SK-N-SH (cell line): ENCODE results near the gene RNPEPL1.

ENCODE experiments used
- FOXM1 ChIP-seq: IDR thresholded peaks from 2 replicates; pipeline ENCODE4 v1.4.0; 2012; ENCODE audit warnings: low read depth, mild to moderate bottlenecking
- RXRA ChIP-seq: IDR thresholded peaks from 2 replicates; pipeline ENCODE4 v1.4.0; 2012; ENCODE audit warnings: low read depth, mild to moderate bottlenecking, borderline replicate concordance
- YY1 ChIP-seq: IDR thresholded peaks from 2 replicates; pipeline ENCODE4 v1.4.0; 2012; ENCODE audit warnings: low read depth, mild to moderate bottlenecking
- TF ChIP-seq, protein P1 (sequence below): IDR thresholded peaks from 2 replicates; pipeline ENCODE4; 2012
- TF ChIP-seq, protein P2 (sequence below): fragments of 200-600 bp; sonication (generic); IDR thresholded peaks from 2 replicates; pipeline ENCODE4 v1.6.1; 2017; ENCODE audit warnings: antibody characterized with exemption, mild to moderate bottlenecking, moderate library complexity
- TF ChIP-seq, protein P3 (sequence below): IDR thresholded peaks from 2 replicates; pipeline ENCODE4 v1.4.0; 2012; ENCODE audit warnings: low read depth

DNA sequence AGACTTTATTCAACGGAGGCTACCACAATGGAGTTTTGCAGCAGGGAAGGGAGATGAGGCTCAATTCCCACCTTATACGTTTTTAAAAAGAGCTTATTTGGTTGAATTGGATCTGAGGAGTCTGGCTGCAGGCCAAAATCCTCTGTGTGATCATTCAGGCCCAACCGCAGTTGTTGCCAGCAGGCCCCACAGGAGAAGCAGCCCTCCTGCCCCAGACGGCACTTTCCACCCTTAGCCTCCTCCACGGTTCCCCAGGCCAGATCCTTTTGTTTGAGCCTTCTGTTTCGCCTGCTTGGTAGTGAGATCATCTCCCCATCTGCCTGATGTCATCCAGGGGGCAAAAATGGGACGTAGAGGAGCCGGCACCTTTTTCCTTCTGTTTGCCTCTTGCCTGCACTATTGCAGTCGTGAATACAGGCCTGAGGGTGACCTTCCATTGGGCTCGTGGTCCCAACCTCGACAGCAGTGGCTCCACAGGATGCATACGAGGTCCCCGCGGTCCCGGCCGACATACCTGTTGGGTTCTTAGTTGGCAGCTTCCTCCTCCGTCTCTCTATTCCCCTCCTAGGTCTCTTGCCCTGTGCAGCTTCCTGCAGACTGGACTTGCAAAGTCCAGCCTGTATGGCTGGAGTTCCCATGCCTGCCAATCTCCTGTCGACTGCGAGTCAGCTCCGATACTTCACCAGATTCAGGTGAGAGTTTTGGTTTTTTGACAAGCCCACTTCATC, 47.7 kb downstream of the RNPEPL1 start:
- TF ChIP-seq FOXM1: no peak
- TF ChIP-seq, protein P1, sequence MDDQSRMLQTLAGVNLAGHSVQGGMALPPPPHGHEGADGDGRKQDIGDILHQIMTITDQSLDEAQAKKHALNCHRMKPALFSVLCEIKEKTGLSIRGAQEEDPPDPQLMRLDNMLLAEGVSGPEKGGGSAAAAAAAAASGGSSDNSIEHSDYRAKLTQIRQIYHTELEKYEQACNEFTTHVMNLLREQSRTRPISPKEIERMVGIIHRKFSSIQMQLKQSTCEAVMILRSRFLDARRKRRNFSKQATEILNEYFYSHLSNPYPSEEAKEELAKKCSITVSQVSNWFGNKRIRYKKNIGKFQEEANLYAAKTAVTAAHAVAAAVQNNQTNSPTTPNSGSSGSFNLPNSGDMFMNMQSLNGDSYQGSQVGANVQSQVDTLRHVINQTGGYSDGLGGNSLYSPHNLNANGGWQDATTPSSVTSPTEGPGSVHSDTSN: no peak
- TF ChIP-seq, protein P2, sequence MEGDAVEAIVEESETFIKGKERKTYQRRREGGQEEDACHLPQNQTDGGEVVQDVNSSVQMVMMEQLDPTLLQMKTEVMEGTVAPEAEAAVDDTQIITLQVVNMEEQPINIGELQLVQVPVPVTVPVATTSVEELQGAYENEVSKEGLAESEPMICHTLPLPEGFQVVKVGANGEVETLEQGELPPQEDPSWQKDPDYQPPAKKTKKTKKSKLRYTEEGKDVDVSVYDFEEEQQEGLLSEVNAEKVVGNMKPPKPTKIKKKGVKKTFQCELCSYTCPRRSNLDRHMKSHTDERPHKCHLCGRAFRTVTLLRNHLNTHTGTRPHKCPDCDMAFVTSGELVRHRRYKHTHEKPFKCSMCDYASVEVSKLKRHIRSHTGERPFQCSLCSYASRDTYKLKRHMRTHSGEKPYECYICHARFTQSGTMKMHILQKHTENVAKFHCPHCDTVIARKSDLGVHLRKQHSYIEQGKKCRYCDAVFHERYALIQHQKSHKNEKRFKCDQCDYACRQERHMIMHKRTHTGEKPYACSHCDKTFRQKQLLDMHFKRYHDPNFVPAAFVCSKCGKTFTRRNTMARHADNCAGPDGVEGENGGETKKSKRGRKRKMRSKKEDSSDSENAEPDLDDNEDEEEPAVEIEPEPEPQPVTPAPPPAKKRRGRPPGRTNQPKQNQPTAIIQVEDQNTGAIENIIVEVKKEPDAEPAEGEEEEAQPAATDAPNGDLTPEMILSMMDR: no peak
- TF ChIP-seq RXRA: no peak
- TF ChIP-seq YY1: no peak
- TF ChIP-seq, protein P3, sequence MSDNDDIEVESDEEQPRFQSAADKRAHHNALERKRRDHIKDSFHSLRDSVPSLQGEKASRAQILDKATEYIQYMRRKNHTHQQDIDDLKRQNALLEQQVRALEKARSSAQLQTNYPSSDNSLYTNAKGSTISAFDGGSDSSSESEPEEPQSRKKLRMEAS: no peak
